GM10248 (cell line): Measurements from ENCODE around the gene ZNF587.
"Not testable (repeated sequence)": the region's sequence is repeated elsewhere in the genome, so short reads cannot be mapped to it uniquely, and the experiment has no call there.

Experiments used
- CTCF ChIA-PET: fragments of 300-600 bp; sonication (Branson Sonifier 250); formaldehyde crosslinking; extraction: SDS; loops from one replicate; lab custom pipeline; 2021; ENCODE audit warnings: antibody characterized with exemption; lab: Yijun Ruan, JAX
- POLR2A ChIA-PET: fragments of 350-650 bp; sonication (Branson Sonifier 250); formaldehyde crosslinking; extraction: SDS; loops from one replicate; lab custom pipeline; 2020; ENCODE audit warnings: antibody characterized with exemption; lab: Yijun Ruan, JAX
- DNase-seq: peaks from one replicate; pipeline ENCODE4 v3.0.0; 2012; ENCODE audit errors: extremely low spot score
- TF ChIP-seq, protein P1 (sequence below): IDR thresholded peaks from 2 replicates; pipeline ENCODE4 v1.5.1; 2012; ENCODE audit warnings: mild to moderate bottlenecking, low read depth; ENCODE audit errors: extremely low read depth, missing control alignments, control extremely low read depth

Gene ZNF587

DNA sequence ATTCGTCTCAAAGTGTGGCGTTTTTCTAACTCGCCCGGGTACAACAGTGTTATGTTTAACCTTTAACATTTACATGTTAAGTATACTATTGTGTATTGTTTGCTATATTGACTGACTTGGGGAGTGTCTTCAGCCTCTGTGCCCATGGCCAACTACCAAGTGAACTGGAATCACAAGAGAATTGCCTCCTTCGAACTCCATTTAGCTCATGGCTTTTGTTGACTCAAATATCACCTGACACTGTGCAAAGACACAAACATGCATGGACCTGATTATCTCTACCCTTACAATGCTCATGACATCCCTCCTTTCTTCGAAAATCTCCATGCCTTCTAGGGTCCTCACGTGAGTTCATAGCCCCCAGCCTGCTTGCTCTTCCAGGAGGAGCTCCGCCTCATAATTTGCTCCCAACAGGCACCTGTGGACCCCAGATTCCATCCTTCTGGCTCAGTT is 38.5 kb downstream of the ZNF587 start:
- TF ChIP-seq, protein P1, sequence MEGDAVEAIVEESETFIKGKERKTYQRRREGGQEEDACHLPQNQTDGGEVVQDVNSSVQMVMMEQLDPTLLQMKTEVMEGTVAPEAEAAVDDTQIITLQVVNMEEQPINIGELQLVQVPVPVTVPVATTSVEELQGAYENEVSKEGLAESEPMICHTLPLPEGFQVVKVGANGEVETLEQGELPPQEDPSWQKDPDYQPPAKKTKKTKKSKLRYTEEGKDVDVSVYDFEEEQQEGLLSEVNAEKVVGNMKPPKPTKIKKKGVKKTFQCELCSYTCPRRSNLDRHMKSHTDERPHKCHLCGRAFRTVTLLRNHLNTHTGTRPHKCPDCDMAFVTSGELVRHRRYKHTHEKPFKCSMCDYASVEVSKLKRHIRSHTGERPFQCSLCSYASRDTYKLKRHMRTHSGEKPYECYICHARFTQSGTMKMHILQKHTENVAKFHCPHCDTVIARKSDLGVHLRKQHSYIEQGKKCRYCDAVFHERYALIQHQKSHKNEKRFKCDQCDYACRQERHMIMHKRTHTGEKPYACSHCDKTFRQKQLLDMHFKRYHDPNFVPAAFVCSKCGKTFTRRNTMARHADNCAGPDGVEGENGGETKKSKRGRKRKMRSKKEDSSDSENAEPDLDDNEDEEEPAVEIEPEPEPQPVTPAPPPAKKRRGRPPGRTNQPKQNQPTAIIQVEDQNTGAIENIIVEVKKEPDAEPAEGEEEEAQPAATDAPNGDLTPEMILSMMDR = no peak
- ChIA-PET CTCF (interaction anchor here (0.8 to 2.2 kb wide), 7 partner anchors 11 to 41 kb away, joined by 3 to 8 read pairs (median 3); partner anchors contain the start of gene ZNF417), POLR2A (no interaction called here)
- DNase-seq = peak; percentile 22

- ChIA-PET POLR2A (no interaction called here), CTCF (interaction anchor here (0.8 to 2.2 kb wide), 5 partner anchors 15 to 28 kb away, joined by 3 to 8 read pairs (median 3); partner anchors contain the start of gene ZNF417)
- TF ChIP-seq, protein P1 = peak; percentile 9
- DNase-seq = peak; percentile 74
These were observed 39.0 kb downstream of the ZNF587 start, which contains the start of gene ZNF814 for GRCh38 chr19:57888560-57889231. Gene ZNF814 (minus strand): TSS chr19:57889037. CDS start chr19:57888802, 235 bp downstream.

DNA sequence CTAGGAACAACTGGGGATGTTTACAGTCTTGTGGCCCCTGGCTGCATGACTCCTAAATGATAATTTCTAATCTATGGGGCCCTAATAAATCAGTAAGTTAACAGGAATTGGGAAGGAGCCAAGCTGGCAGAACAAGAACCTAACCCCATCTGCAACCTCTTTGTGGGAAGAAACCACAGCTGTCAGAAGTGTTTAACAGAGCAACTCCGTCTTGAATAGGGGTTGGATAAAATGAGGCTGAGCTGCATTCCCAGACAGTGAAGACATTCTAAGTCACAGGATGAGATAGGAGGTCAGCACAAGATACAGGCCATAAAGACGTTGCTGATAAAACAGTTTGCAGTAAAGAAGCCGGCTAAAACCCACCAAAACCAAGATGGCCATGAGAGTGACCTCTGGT is 41.0 kb downstream of the ZNF587 start:
- DNase-seq, POLR2A ChIA-PET, CTCF ChIA-PET: not testable (repeated sequence)

GRCh38 chr19:57900311-57900710 is 50.7 kb downstream of the ZNF587 start:
- ChIA-PET POLR2A (no interaction called here), CTCF (no interaction called here)
- no peak for DNase-seq
- TF ChIP-seq, protein P1 = no peak

DNA sequence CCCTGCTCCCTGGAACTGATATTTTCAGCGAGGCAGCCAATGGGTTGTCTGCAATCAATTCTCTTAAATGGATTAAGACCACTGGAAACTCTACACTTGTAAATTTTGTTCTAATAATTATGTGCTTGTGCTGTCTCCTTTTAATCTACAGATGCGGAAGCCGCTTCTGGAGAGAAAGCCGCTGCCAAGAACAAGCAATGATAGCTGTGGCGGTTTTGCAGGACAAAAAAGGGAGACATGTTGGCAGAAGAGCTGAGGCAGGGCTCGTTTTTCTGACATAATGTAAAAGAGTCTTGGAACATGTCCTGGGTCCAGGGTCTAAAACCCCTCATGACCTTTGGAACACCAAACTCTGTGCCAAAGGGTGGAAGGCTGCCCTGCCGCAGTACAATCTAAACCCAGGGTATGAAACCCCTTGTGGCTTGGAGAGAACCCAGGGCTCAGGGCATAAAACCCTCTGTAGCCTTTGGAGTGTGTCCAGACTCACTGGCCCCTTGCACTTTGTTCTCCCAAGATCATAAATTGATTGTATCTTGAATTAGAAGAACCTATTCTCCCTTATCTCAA is 54.0 kb downstream of the ZNF587 start:
- TF ChIP-seq, protein P1 = no peak
- ChIA-PET CTCF (interaction anchor here (1.2 to 2.7 kb wide), 2 partner anchors 15 to 103 kb away, joined by 3 to 8 read pairs; partner anchors contain the start of gene ZNF814), POLR2A (no interaction called here)
- no peak for DNase-seq

- CTCF ChIA-PET = interaction anchor here (0.9 to 2.7 kb wide), 2 partner anchors 17 to 85 kb away, joined by 3 to 8 read pairs; partner anchors contain the start of gene ZNF814
- POLR2A ChIA-PET = no interaction called here
- TF ChIP-seq, protein P1 = no peak
- no peak for DNase-seq
These were observed 55.6 kb downstream of the ZNF587 start for GRCh38 chr19:57905258-57905657.

GRCh38 chr19:57907394-57907793 is 57.7 kb downstream of the ZNF587 start:
- DNase-seq = no peak
- ChIA-PET CTCF (interaction anchor here (1.0 kb wide), 1 partner anchor 9 kb away, joined by 3 read pairs; the partner anchor contains the start of gene ZNF417), POLR2A (no interaction called here)
- TF ChIP-seq, protein P1 = no peak
